CD14-positive monocyte (primary cell): Measurements from ENCODE around the gene ESPNL. TPM values are rescaled to one million over a fixed set of nuclear protein-coding genes. Genes with fewer than 3 reads are reported as not detected.
A peak's percentile ranks its signal among the peaks of the same experiment; 100 is the strongest.

Source experiments
- DNase-seq, 3 donors: peaks; one replicate each; pipeline ENCODE4 v3.0.0-alpha.2; 2011 to 2022
- H2AFZ ChIP-seq: 2 replicates; pipeline ENCODE4 v1.6.0; 2012; ENCODE audit warnings: mild to moderate bottlenecking, low read depth, low read length, inconsistent platforms; ENCODE audit not compliant: insufficient read depth, poor library complexity, severe bottlenecking
- H3K27ac ChIP-seq, 2 donors: 1 replicate in 1 of 2; 2 replicates in 1 of 2; pipeline ENCODE4 v1.5.1; 2012 to 2013; ENCODE audit warnings: low read length in 2 of 2, control low read depth in 1 of 2, inconsistent platforms in 1 of 2, low read depth in 1 of 2, mild to moderate bottlenecking in 1 of 2
- H3K27me3 ChIP-seq, 2 donors: one replicate each; pipeline versions ENCODE4 v1.6.0 to v1.6.1; 2011 to 2013; ENCODE audit warnings: low read length in 2 of 2; ENCODE audit not compliant: control insufficient read depth in 2 of 2, insufficient read depth in 2 of 2
- H3K36me3 ChIP-seq, 2 donors: replicated peaks in 1 of 2; 1 replicate in 1 of 2; 2 replicates in 1 of 2; pipeline versions ENCODE4 v1.5.1 to v1.6.1; 2012 to 2013; ENCODE audit warnings: low read length in 2 of 2, control low read depth in 1 of 2, inconsistent platforms in 1 of 2, mild to moderate bottlenecking in 1 of 2; ENCODE audit not compliant: insufficient read depth in 2 of 2, control insufficient read depth in 1 of 2
- H3K4me1 ChIP-seq, 2 donors: 1 replicate in 1 of 2; 2 replicates in 1 of 2; pipeline versions ENCODE4 v1.5.1 to v1.6.1; 2012 to 2013; ENCODE audit warnings: low read length in 2 of 2, control low read depth in 1 of 2, inconsistent platforms in 1 of 2, mild to moderate bottlenecking in 1 of 2, moderate library complexity in 1 of 2; ENCODE audit not compliant: insufficient read depth in 2 of 2, control insufficient read depth in 1 of 2
- H3K4me2 ChIP-seq: replicated peaks from 2 replicates; pipeline ENCODE3; 2012; ENCODE audit warnings: low read length, moderate library complexity, mild to moderate bottlenecking; ENCODE audit not compliant: poor library complexity, severe bottlenecking; ENCODE audit errors: extremely low read depth
- H3K4me3 ChIP-seq, 3 experiments: fragments of 200-600 bp in 1 of 3; sonication (generic) in 1 of 3; replicated peaks in 1 of 3; 1 replicate in 2 of 3; 2 replicates in 1 of 3; pipeline ENCODE4 v1.5.1; 2011 to 2013; ENCODE audit warnings: low read length in 3 of 3, mild to moderate bottlenecking in 3 of 3, control low read depth in 2 of 3, low read depth in 2 of 3, inconsistent platforms in 1 of 3, moderate library complexity in 1 of 3
- H3K79me2 ChIP-seq: 2 replicates; pipeline ENCODE4 v1.6.0; 2012; ENCODE audit warnings: mild to moderate bottlenecking, control low read depth, inconsistent platforms, low read length, moderate library complexity; ENCODE audit not compliant: insufficient read depth
- H3K9ac ChIP-seq: 2 replicates; pipeline ENCODE4 v1.6.0; 2017; ENCODE audit warnings: low read length, mild to moderate bottlenecking; ENCODE audit not compliant: insufficient read depth, poor library complexity, severe bottlenecking
- H3K9me3 ChIP-seq, 2 donors: replicated peaks in 1 of 2; 1 replicate in 1 of 2; 2 replicates in 1 of 2; pipeline versions ENCODE4 v1.5.1 to v1.6.1; 2012 to 2013; ENCODE audit warnings: low read length in 2 of 2, control low read depth in 1 of 2; ENCODE audit not compliant: control insufficient read depth in 1 of 2, insufficient read depth in 1 of 2
- H4K20me1 ChIP-seq: 2 replicates; pipeline ENCODE4 v1.6.0; 2012; ENCODE audit warnings: mild to moderate bottlenecking, low read length, control low read depth, moderate library complexity; ENCODE audit not compliant: insufficient read depth
- H3K27ac Mint-ChIP-seq, 7 donors: one replicate each; pipeline ENCODE4 v1.8.0; 2020; ENCODE audit warnings: mild to moderate bottlenecking in 7 of 7, mixed read lengths in 7 of 7, moderate library complexity in 6 of 7, inconsistent platforms in 2 of 7
- H3K27me3 Mint-ChIP-seq, 3 donors: one replicate each; pipeline ENCODE4 v1.8.0; 2021 to 2022; ENCODE audit warnings: low read depth in 3 of 3, mild to moderate bottlenecking in 3 of 3, mixed read lengths in 3 of 3, moderate library complexity in 3 of 3, inconsistent platforms in 1 of 3
- H3K36me3 Mint-ChIP-seq, 2 donors: one replicate each; pipeline ENCODE4 v1.8.0; 2020; ENCODE audit warnings: mixed read lengths in 2 of 2, inconsistent platforms in 1 of 2, mild to moderate bottlenecking in 1 of 2
- H3K4me1 Mint-ChIP-seq: one replicate; pipeline ENCODE4 v1.8.0; 2020; ENCODE audit warnings: mild to moderate bottlenecking, mixed read lengths
- H3K4me3 Mint-ChIP-seq, 2 donors: one replicate each; pipeline ENCODE4 v1.8.0; 2020; ENCODE audit warnings: mild to moderate bottlenecking in 2 of 2, mixed read lengths in 2 of 2, moderate library complexity in 1 of 2
- H3K9me3 Mint-ChIP-seq, 7 donors: one replicate each; pipeline ENCODE4 v1.8.0; 2020 to 2022; ENCODE audit warnings: mixed read lengths in 7 of 7, mild to moderate bottlenecking in 6 of 7, moderate library complexity in 6 of 7, inconsistent platforms in 2 of 7
- WGBS: methylation state at CpG from one replicate; pipeline ENCODE4 v1.1.5; 2013; ENCODE audit warnings: missing lambda C conversion rate; ENCODE audit not compliant: insufficient coverage; 5-methylcytosine and 5-hydroxymethylcytosine counted together
- intact Hi-C, 2 donors: fragments of 100-400 bp; cut with micrococcal nuclease; formaldehyde crosslinking; loops; one replicate each; pipeline versions ENCODE4 v1.15.0 to v1.15.1; 2023
- polyA plus RNA-seq, 3 donors: library from polyadenylated mRNA; depleted of rRNA in 1 of 3; unstranded in 2 of 3; stranded (reverse) in 1 of 3; fragments of 300-500 nt in 2 of 3; fragments of >200 nt in 1 of 3; fragmentation: Illumina TruSeq in 2 of 3; gene quantifications; 1 replicate in 2 of 3; 2 replicates in 1 of 3; pipeline ENCODE4 v1.2.3, GENCODE V29; 2012 to 2021
- TF ChIP-seq, protein P1 (sequence below): fragments of 200-600 bp; IDR thresholded peaks from one replicate; pipeline ENCODE4 v1.8.0; 2022; ENCODE audit warnings: antibody characterized with exemption, mild to moderate bottlenecking

Gene ESPNL
- polyA plus RNA-seq, 3 donors: not detected

DNA sequence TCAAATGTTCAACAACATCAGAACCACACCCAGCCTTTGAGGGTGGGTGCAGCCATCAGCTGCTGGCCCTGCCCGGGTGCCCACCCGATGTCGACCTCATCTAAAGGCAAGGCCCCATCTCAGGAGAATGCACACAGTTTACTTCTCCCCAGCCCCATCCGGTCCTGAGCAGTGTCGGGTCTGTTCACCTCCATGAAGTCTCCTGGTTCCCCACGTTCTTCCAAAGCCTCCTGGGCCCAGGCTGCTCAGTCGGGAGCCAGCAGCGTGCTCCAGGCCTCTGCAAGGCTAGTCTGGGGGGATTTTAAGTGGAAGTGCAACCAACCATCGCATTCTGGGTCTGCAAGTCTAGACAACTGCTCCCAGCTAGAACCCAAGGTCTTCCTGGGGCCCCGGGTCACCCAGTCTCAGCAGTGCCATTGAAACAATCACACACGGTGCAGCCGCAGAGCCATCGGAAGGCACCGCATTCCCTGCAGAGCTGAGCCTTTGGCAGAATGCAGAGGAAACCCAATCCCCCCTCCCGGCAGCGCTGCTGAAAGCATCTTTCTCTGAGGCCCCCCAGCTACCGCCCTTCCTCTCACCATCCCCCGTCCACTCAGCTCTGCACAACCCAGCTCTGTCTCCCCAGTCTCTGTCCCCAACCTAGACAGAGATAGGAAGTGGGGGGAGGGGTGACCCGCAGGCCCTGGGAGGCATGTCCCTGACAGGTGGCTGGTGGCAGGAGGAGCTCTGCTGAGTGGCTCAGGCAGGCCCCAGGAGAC, 8.5 kb downstream of the ESPNL start:
- Mint-ChIP-seq H3K27ac (peak overlapping the region in 3 of 7 donors; percentile 8 to 37 (median 10)), H3K4me3 (peak overlapping the region in 1 of 2 donors; percentile 31), H3K4me1 (peaks cover 20% of the 10 kb centered on the region), H3K9me3 (peaks cover 5 to 25% (median 13%) of the 10 kb centered on the region in 7 donors), H3K36me3 (no peaks in the 10 kb centered on the region), H3K27me3 (peaks cover 2 to 10% (median 3%) of the 10 kb centered on the region in 3 donors)
- WGBS: 70% methylated on average over 12 of the region's 19 CpGs
- no peak overlapping the region for H2AFZ ChIP-seq
- no peak overlapping the region for H3K9ac ChIP-seq
- peaks cover 17 to 25% of the 10 kb centered on the region in 2 donors for H3K4me1 ChIP-seq
- H3K27ac ChIP-seq: no peak overlapping the region
- no peak overlapping the region for H3K4me2 ChIP-seq
- DNase-seq: no peak
- intact Hi-C loops: no loop called here
- H3K27me3 ChIP-seq: no peaks in the 10 kb centered on the region
- no peak overlapping the region for H3K4me3 ChIP-seq
- TF ChIP-seq, protein P1, sequence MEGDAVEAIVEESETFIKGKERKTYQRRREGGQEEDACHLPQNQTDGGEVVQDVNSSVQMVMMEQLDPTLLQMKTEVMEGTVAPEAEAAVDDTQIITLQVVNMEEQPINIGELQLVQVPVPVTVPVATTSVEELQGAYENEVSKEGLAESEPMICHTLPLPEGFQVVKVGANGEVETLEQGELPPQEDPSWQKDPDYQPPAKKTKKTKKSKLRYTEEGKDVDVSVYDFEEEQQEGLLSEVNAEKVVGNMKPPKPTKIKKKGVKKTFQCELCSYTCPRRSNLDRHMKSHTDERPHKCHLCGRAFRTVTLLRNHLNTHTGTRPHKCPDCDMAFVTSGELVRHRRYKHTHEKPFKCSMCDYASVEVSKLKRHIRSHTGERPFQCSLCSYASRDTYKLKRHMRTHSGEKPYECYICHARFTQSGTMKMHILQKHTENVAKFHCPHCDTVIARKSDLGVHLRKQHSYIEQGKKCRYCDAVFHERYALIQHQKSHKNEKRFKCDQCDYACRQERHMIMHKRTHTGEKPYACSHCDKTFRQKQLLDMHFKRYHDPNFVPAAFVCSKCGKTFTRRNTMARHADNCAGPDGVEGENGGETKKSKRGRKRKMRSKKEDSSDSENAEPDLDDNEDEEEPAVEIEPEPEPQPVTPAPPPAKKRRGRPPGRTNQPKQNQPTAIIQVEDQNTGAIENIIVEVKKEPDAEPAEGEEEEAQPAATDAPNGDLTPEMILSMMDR: no peak
- H3K36me3 ChIP-seq: no peaks in the 10 kb centered on the region
- H4K20me1 ChIP-seq: no peaks in the 10 kb centered on the region
- H3K9me3 ChIP-seq: peaks cover 7 to 8% of the 10 kb centered on the region in 2 donors
- no peaks in the 10 kb centered on the region for H3K79me2 ChIP-seq

DNA sequence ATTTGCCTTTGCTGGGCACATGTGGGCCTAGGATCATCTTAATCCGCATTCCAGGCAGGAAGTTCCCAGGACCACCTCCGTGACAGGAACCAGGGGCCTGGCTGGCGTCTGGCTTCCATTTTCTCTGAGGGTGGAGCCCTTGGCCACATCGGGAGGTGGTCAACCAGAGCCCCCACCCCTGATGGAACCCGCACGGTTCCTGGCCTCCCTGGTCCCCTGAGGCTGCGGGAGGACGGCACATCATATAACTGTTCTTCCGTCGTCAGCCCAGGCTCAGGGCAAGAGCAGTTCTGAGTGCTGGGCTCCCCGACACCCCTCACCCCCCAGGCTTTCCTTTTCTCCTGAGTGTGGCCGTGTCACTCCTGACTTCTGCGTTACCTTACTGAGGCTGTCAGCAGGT, 13.5 kb downstream of the ESPNL start:
- H3K4me1 Mint-ChIP-seq: peaks cover 7% of the 10 kb centered on the region

More for the DNA sequence above, 13.5 kb downstream of the ESPNL start:
- Histone ChIP-seq H4K20me1 (no peaks in the 10 kb centered on the region), H3K79me2 (no peaks in the 10 kb centered on the region), H2AFZ (no peak overlapping the region), H3K27me3 (no peaks in the 10 kb centered on the region), H3K9me3 (peaks cover 7 to 11% of the 10 kb centered on the region in 2 donors), H3K4me1 (peaks cover 4 to 5% of the 10 kb centered on the region in 2 donors), H3K27ac (no peak overlapping the region), H3K36me3 (no peaks in the 10 kb centered on the region), H3K4me2 (no peak overlapping the region), H3K9ac (no peak overlapping the region), H3K4me3 (no peak overlapping the region)
- Mint-ChIP-seq H3K27ac (peak overlapping the region in 2 of 7 donors; percentile 12 to 20), H3K36me3 (no peaks in the 10 kb centered on the region), H3K9me3 (peaks cover 8 to 31% (median 19%) of the 10 kb centered on the region in 7 donors), H3K4me3 (no peak overlapping the region), H3K27me3 (peaks cover 11% of the 10 kb centered on the region in 3 donors)
- WGBS: 94% methylated on average over 13 of the region's 13 CpGs
- DNase-seq: no peak
- TF ChIP-seq, protein P1: no peak
- intact Hi-C loops: no loop called here
